Measurements from ENCODE around the gene ERC2.

The ERC2 gene

GRCh38 chr3:56253941-56254665 lies 214.2 kb downstream of the ERC2 start:
- no peak for DNase-seq (ENCODE audit: low read depth)

- no peak for DNase-seq (ENCODE audit: low read depth)
Measured at GRCh38 chr3:56251343-56251945, 216.8 kb downstream of the ERC2 start.

- DNase-seq (ENCODE audit: low read depth): no peak
Measured at GRCh38 chr3:56248021-56248420, 220.2 kb downstream of the ERC2 start.

GRCh38 chr3:56238299-56238698 lies 230.0 kb downstream of the ERC2 start:
- DNase-seq (ENCODE audit: low read depth): no peak

- no peak for DNase-seq (ENCODE audit: low read depth)
Measured at GRCh38 chr3:56233742-56234141, 234.5 kb downstream of the ERC2 start.

GRCh38 chr3:56229311-56229710 lies 239.0 kb downstream of the ERC2 start:
- DNase-seq (ENCODE audit: low read depth): no peak

GRCh38 chr3:56222866-56223265 lies 245.4 kb downstream of the ERC2 start:
- no peak for DNase-seq (ENCODE audit: low read depth)

- DNase-seq (ENCODE audit: low read depth): no peak
Measured at GRCh38 chr3:56219894-56220805, 248.1 kb downstream of the ERC2 start.

GRCh38 chr3:56209982-56210751 lies 258.1 kb downstream of the ERC2 start:
- no peak for DNase-seq (ENCODE audit: low read depth)

GRCh38 chr3:56207922-56208321 lies 260.3 kb downstream of the ERC2 start:
- no peak for DNase-seq (ENCODE audit: low read depth)

GRCh38 chr3:56205406-56205805 lies 262.9 kb downstream of the ERC2 start:
- no peak for DNase-seq (ENCODE audit: low read depth)

GRCh38 chr3:56202997-56203396 lies 265.3 kb downstream of the ERC2 start:
- DNase-seq (ENCODE audit: low read depth): no peak

- no peak for DNase-seq (ENCODE audit: low read depth)
Measured at GRCh38 chr3:56201407-56201806, 266.9 kb downstream of the ERC2 start.

GRCh38 chr3:56200251-56200650 lies 268.0 kb downstream of the ERC2 start:
- DNase-seq (ENCODE audit: low read depth): no peak

GRCh38 chr3:56197991-56198390 lies 270.3 kb downstream of the ERC2 start:
- no peak for DNase-seq (ENCODE audit: low read depth)

- DNase-seq (ENCODE audit: low read depth): no peak
Measured at GRCh38 chr3:56197259-56197965, 270.9 kb downstream of the ERC2 start.

GRCh38 chr3:56196700-56197099 lies 271.6 kb downstream of the ERC2 start:
- DNase-seq (ENCODE audit: low read depth): no peak

- DNase-seq (ENCODE audit: low read depth): no peak
Measured at GRCh38 chr3:56193519-56193918, 274.7 kb downstream of the ERC2 start.

GRCh38 chr3:56192001-56192400 lies 276.3 kb downstream of the ERC2 start:
- no peak for DNase-seq (ENCODE audit: low read depth)

- no peak for DNase-seq (ENCODE audit: low read depth)
Measured at GRCh38 chr3:56190771-56191305, 277.4 kb downstream of the ERC2 start.

GRCh38 chr3:56190130-56190529 lies 278.1 kb downstream of the ERC2 start:
- DNase-seq (ENCODE audit: low read depth): no peak
